HEK293 (cell line): ENCODE measurements around the gene CDAN1.

Experiments used
- CTCF ChIA-PET: fragments of 350-600 bp; formaldehyde crosslinking; extraction: SDS; loops from one replicate; lab custom pipeline; 2021; ENCODE audit warnings: antibody characterized with exemption; lab: Yijun Ruan, JAX
- POLR2A ChIA-PET: fragments of 300-600 bp; formaldehyde crosslinking; extraction: SDS; loops from one replicate; lab custom pipeline; 2020; ENCODE audit warnings: antibody characterized with exemption, inconsistent platforms; lab: Yijun Ruan, JAX
- H3K27ac ChIP-seq: fragments of 200-500 bp; sonication (Bioruptor generic); 2 replicates; pipeline ENCODE4 v1.5.1; 2014; ENCODE audit warnings: low read depth, low read length, control low read depth, inconsistent platforms; ENCODE audit errors: extremely low read depth
- H3K36me3 ChIP-seq, 2 experiments: fragments of 200-500 bp in 1 of 2; sonication (Bioruptor generic) in 1 of 2; 1 replicate in 1 of 2; 2 replicates in 1 of 2; pipeline ENCODE4 v1.5.1; 2014 to 2017; ENCODE audit warnings: inconsistent platforms in 2 of 2, low read length in 2 of 2; ENCODE audit not compliant: control insufficient read depth in 2 of 2, insufficient read depth in 1 of 2
- H3K4me1 ChIP-seq: fragments of 200-500 bp; sonication (Bioruptor generic); 2 replicates; pipeline ENCODE4 v1.5.1; 2014; ENCODE audit warnings: mild to moderate bottlenecking, low read length, inconsistent platforms; ENCODE audit not compliant: control insufficient read depth, insufficient read depth
- H3K4me3 ChIP-seq: 2 replicates; pipeline ENCODE4 v1.5.1; 2011; ENCODE audit warnings: low read depth, mild to moderate bottlenecking, control low read depth, low read length, moderate library complexity
- H3K9me3 ChIP-seq: fragments of 200-500 bp; sonication (Bioruptor generic); 2 replicates; pipeline ENCODE4 v1.5.1; 2014; ENCODE audit warnings: low read depth, low read length, inconsistent platforms; ENCODE audit not compliant: control insufficient read depth, insufficient read depth
- FEZF1 ChIP-seq: fragments of 450-650 bp; formaldehyde crosslinking; IDR thresholded peaks from 2 replicates; pipeline ENCODE4 v1.5.1; 2016; ENCODE audit warnings: missing biosample characterization, missing genetic modification characterization
- IKZF3 ChIP-seq: fragments of 450-650 bp; IDR thresholded peaks from 2 replicates; pipeline ENCODE4 v1.5.0; 2018; ENCODE audit warnings: missing biosample characterization, mild to moderate bottlenecking, missing genetic modification characterization, moderate library complexity
- REST ChIP-seq: fragments of 450-650 bp; formaldehyde crosslinking; IDR thresholded peaks from 2 replicates; pipeline ENCODE4 v1.5.1; 2016; ENCODE audit warnings: missing biosample characterization, missing genetic modification characterization
- SETDB1 ChIP-seq: IDR thresholded peaks from one replicate; pipeline ENCODE4 v1.6.1; 2017; ENCODE audit warnings: mild to moderate bottlenecking, low read length, moderate library complexity, mixed read lengths; ENCODE audit not compliant: insufficient read length
- TSHZ1 ChIP-seq: fragments of 450-650 bp; formaldehyde crosslinking; IDR thresholded peaks from 2 replicates; pipeline ENCODE4 v1.5.1; 2016; ENCODE audit warnings: missing biosample characterization, missing genetic modification characterization, borderline replicate concordance
- WT1 ChIP-seq: fragments of 450-650 bp; formaldehyde crosslinking; IDR thresholded peaks from 2 replicates; pipeline ENCODE4 v1.5.1; 2016; ENCODE audit warnings: missing biosample characterization, missing genetic modification characterization
- ZBTB21 ChIP-seq: fragments of 450-650 bp; formaldehyde crosslinking; IDR thresholded peaks from 2 replicates; pipeline ENCODE4 v1.5.1; 2017; ENCODE audit warnings: missing biosample characterization, missing genetic modification characterization
- ZBTB8A ChIP-seq: fragments of 450-650 bp; formaldehyde crosslinking; IDR thresholded peaks from 2 replicates; pipeline ENCODE4 v1.5.1; 2016; ENCODE audit warnings: missing biosample characterization, missing genetic modification characterization
- ZNF112 ChIP-seq: fragments of 450-650 bp; formaldehyde crosslinking; IDR thresholded peaks from 2 replicates; pipeline ENCODE4 v1.5.0; 2017; ENCODE audit warnings: missing biosample characterization, missing genetic modification characterization
- ZNF114 ChIP-seq: fragments of 450-650 bp; formaldehyde crosslinking; IDR thresholded peaks from 2 replicates; pipeline ENCODE4 v1.5.0; 2017; ENCODE audit warnings: missing biosample characterization, missing genetic modification characterization
- ZNF138 ChIP-seq: fragments of 450-650 bp; formaldehyde crosslinking; IDR thresholded peaks from 2 replicates; pipeline ENCODE4 v1.5.1; 2016; ENCODE audit warnings: missing biosample characterization, missing genetic modification characterization, borderline replicate concordance
- ZNF157 ChIP-seq: fragments of 450-650 bp; formaldehyde crosslinking; IDR thresholded peaks from 2 replicates; pipeline ENCODE4 v1.5.1; 2016; ENCODE audit warnings: missing biosample characterization, missing genetic modification characterization
- ZNF16 ChIP-seq: fragments of 450-650 bp; formaldehyde crosslinking; IDR thresholded peaks from 2 replicates; pipeline ENCODE4 v1.5.1; 2016; ENCODE audit warnings: low read depth, missing biosample characterization, missing genetic modification characterization
- ZNF175 ChIP-seq: fragments of 450-650 bp; formaldehyde crosslinking; IDR thresholded peaks from 2 replicates; pipeline ENCODE4 v1.5.1; 2016; ENCODE audit warnings: missing biosample characterization, missing genetic modification characterization
- ZNF221 ChIP-seq: fragments of 450-650 bp; formaldehyde crosslinking; IDR thresholded peaks from 2 replicates; pipeline ENCODE4 v1.5.1; 2017; ENCODE audit warnings: missing biosample characterization, missing genetic modification characterization, borderline replicate concordance
- ZNF266 ChIP-seq: fragments of 450-650 bp; formaldehyde crosslinking; IDR thresholded peaks from 2 replicates; pipeline ENCODE4 v1.5.1; 2016; ENCODE audit warnings: missing biosample characterization, missing genetic modification characterization, low read depth
- ZNF302 ChIP-seq: fragments of 450-650 bp; formaldehyde crosslinking; IDR thresholded peaks from 2 replicates; pipeline ENCODE4 v1.5.1; 2016; ENCODE audit warnings: missing biosample characterization, missing genetic modification characterization, low read depth
- ZNF398 ChIP-seq: fragments of 450-650 bp; formaldehyde crosslinking; IDR thresholded peaks from 2 replicates; pipeline ENCODE4 v1.5.1; 2017; ENCODE audit warnings: missing biosample characterization, missing genetic modification characterization
- ZNF585B ChIP-seq: fragments of 450-650 bp; formaldehyde crosslinking; IDR thresholded peaks from 2 replicates; pipeline ENCODE4 v1.5.1; 2016; ENCODE audit warnings: missing biosample characterization, missing genetic modification characterization
- ZNF624 ChIP-seq: fragments of 450-650 bp; formaldehyde crosslinking; IDR thresholded peaks from 2 replicates; pipeline ENCODE4 v1.5.1; 2017; ENCODE audit warnings: missing biosample characterization, missing genetic modification characterization
- ZNF658 ChIP-seq: fragments of 450-650 bp; formaldehyde crosslinking; IDR thresholded peaks from 2 replicates; pipeline ENCODE4; 2016; ENCODE audit warnings: missing biosample characterization, missing genetic modification characterization
- ZNF701 ChIP-seq: fragments of 450-650 bp; formaldehyde crosslinking; IDR thresholded peaks from 2 replicates; pipeline ENCODE4 v1.5.1; 2016; ENCODE audit warnings: missing biosample characterization, missing genetic modification characterization
- ZNF747 ChIP-seq: fragments of 450-650 bp; formaldehyde crosslinking; IDR thresholded peaks from 2 replicates; pipeline ENCODE4 v1.5.1; 2016; ENCODE audit warnings: missing biosample characterization, missing genetic modification characterization
- ZNF768 ChIP-seq: fragments of 450-650 bp; formaldehyde crosslinking; IDR thresholded peaks from 2 replicates; pipeline ENCODE4 v1.5.1; 2018; ENCODE audit warnings: missing biosample characterization, mild to moderate bottlenecking, missing genetic modification characterization
- ZNF792 ChIP-seq: fragments of 450-650 bp; formaldehyde crosslinking; IDR thresholded peaks from 2 replicates; pipeline ENCODE4 v1.5.1; 2016; ENCODE audit warnings: missing biosample characterization, missing genetic modification characterization
- TF ChIP-seq, protein P1 (sequence below): fragments of 450-650 bp; formaldehyde crosslinking; IDR thresholded peaks from 2 replicates; pipeline ENCODE4 v1.5.1; 2016; ENCODE audit warnings: missing biosample characterization, missing genetic modification characterization

The CDAN1 gene

GRCh38 chr15:42693496-42693895 is 43.4 kb downstream of the CDAN1 start:
- POLR2A ChIA-PET = no interaction called here
- Histone ChIP-seq H3K4me3 (no peak overlapping the region), H3K36me3 (peaks cover 0 to 30% of the 10 kb centered on the region in 2 experiments; a peak in 1 of 3 replicates), H3K4me1 (no peaks in the 10 kb centered on the region), H3K27ac (no peak overlapping the region), H3K9me3 (no peaks in the 10 kb centered on the region)
- CTCF ChIA-PET = no interaction called here
- TF ChIP-seq ZNF266 = no peak
- no peak for TF ChIP-seq ZNF16 (tag by site-specific recombination)
- no peak for TF ChIP-seq ZNF624 (tag by site-specific recombination)
- no peak for TF ChIP-seq ZNF175 (tag by site-specific recombination)
- no peak for TF ChIP-seq ZBTB21 (tag by site-specific recombination)
- no peak for TF ChIP-seq ZNF792
- TF ChIP-seq ZNF302 = no peak
- TF ChIP-seq ZNF114 = no peak
- TF ChIP-seq ZBTB8A (tag by site-specific recombination) = no peak
- TF ChIP-seq ZNF747 (tag by site-specific recombination) = no peak
- no peak for TF ChIP-seq ZNF138
- no peak for TF ChIP-seq WT1
- no peak for TF ChIP-seq TSHZ1
- no peak for TF ChIP-seq ZNF112
- no peak for TF ChIP-seq ZNF768 (tag by site-specific recombination)
- TF ChIP-seq FEZF1 (tag by site-specific recombination) = no peak
- TF ChIP-seq IKZF3 (tag by site-specific recombination) = no peak
- TF ChIP-seq, protein P1, sequence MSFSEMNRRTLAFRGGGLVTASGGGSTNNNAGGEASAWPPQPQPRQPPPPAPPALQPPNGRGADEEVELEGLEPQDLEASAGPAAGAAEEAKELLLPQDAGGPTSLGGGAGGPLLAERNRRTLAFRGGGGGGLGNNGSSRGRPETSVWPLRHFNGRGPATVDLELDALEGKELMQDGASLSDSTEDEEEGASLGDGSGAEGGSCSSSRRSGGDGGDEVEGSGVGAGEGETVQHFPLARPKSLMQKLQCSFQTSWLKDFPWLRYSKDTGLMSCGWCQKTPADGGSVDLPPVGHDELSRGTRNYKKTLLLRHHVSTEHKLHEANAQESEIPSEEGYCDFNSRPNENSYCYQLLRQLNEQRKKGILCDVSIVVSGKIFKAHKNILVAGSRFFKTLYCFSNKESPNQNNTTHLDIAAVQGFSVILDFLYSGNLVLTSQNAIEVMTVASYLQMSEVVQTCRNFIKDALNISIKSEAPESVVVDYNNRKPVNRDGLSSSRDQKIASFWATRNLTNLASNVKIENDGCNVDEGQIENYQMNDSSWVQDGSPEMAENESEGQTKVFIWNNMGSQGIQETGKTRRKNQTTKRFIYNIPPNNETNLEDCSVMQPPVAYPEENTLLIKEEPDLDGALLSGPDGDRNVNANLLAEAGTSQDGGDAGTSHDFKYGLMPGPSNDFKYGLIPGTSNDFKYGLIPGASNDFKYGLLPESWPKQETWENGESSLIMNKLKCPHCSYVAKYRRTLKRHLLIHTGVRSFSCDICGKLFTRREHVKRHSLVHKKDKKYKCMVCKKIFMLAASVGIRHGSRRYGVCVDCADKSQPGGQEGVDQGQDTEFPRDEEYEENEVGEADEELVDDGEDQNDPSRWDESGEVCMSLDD (tag by site-specific recombination) = no peak
- TF ChIP-seq, all 188 proteins: peak for 0

GRCh38 chr15:42692997-42693396 is 43.9 kb downstream of the CDAN1 start:
- CTCF ChIA-PET = interaction anchor here (0.7 kb wide), 1 partner anchor 11 kb away, joined by 3 read pairs; no protein-coding TSS in a partner anchor
- no peak for TF ChIP-seq ZNF701 (tag by site-specific recombination)
- no peak for TF ChIP-seq ZNF585B (tag by site-specific recombination)
- no peak for TF ChIP-seq REST
- no peak for TF ChIP-seq ZNF221 (tag by site-specific recombination)
- TF ChIP-seq ZNF157 = no peak
- TF ChIP-seq SETDB1 = no peak
- TF ChIP-seq ZNF658 (tag by site-specific recombination) = no peak
- TF ChIP-seq ZNF398 (tag by site-specific recombination) = no peak

More at GRCh38 chr15:42692997-42693396, 43.9 kb downstream of the CDAN1 start:
- H3K9me3 ChIP-seq = no peaks in the 10 kb centered on the region
- H3K4me3 ChIP-seq = no peak overlapping the region
- no peak overlapping the region for H3K27ac ChIP-seq
- H3K4me1 ChIP-seq = no peaks in the 10 kb centered on the region
- POLR2A ChIA-PET = no interaction called here
- H3K36me3 ChIP-seq = peaks cover 0 to 30% of the 10 kb centered on the region in 2 experiments; a peak in 1 of 3 replicates
